SK-N-SH (cell line): ENCODE data around the gene CBS. TPM values are rescaled to one million over a fixed set of nuclear protein-coding genes. Genes with fewer than 3 reads are reported as not detected.

Experiments
- CTCF ChIA-PET: fragments of 300-600, 350-600 bp; formaldehyde crosslinking; extraction: SDS; loops from one replicate; lab custom pipeline; 2021; lab: Yijun Ruan, JAX
- POLR2A ChIA-PET: fragments of 350-600 bp; sonication (Branson Sonifier 250); formaldehyde crosslinking; extraction: SDS; loops from one replicate; lab custom pipeline; 2020; ENCODE audit warnings: antibody characterized with exemption, inconsistent platforms; lab: Yijun Ruan, JAX
- DNase-seq: peaks from one replicate; pipeline ENCODE4 v3.0.0; 2012
- H2AFZ ChIP-seq: fragments of 200-600 bp; sonication (generic); 2 replicates; pipeline ENCODE4 v1.8.1; 2016; ENCODE audit warnings: antibody characterized with exemption, mild to moderate bottlenecking, low read depth
- H3F3A ChIP-seq: fragments of 200-600 bp; sonication (generic); replicated peaks from 2 replicates; pipeline ENCODE3; 2016; ENCODE audit warnings: antibody characterized with exemption, mild to moderate bottlenecking; ENCODE audit not compliant: insufficient read depth
- H3K27ac ChIP-seq, 2 experiments: fragments of 200-500 bp in 1 of 2; fragments of 200-600 bp in 1 of 2; sonication (Bioruptor generic) in 1 of 2; sonication (generic), shearing (Covaris generic) in 1 of 2; 2 replicates each; pipeline versions ENCODE4 v1.5.1 to v1.6.1; 2014 to 2016; ENCODE audit warnings: low read depth in 2 of 2, inconsistent platforms in 1 of 2, low read length in 1 of 2, mild to moderate bottlenecking in 1 of 2, mixed read lengths in 1 of 2
- H3K27me3 ChIP-seq: fragments of 200-600 bp; sonication (generic), shearing (Covaris generic); 2 replicates; pipeline ENCODE4 v1.6.1; 2016; ENCODE audit warnings: mixed run types; ENCODE audit not compliant: insufficient read depth
- H3K36me3 ChIP-seq, 2 experiments: fragments of 200-500 bp in 1 of 2; fragments of 200-600 bp in 1 of 2; sonication (Bioruptor generic) in 1 of 2; sonication (generic) in 1 of 2; replicated peaks in 1 of 2; 2 replicates each; pipeline versions ENCODE3 to v1.5.1; 2014 to 2016; ENCODE audit warnings: low read length in 1 of 2, mild to moderate bottlenecking in 1 of 2; ENCODE audit not compliant: insufficient read depth in 2 of 2, control insufficient read depth in 1 of 2
- H3K4me1 ChIP-seq, 2 experiments: fragments of 200-500 bp in 1 of 2; fragments of 200-600 bp in 1 of 2; sonication (Bioruptor generic) in 1 of 2; sonication (generic), shearing (Covaris generic) in 1 of 2; 2 replicates each; pipeline versions ENCODE4 v1.5.1 to v1.6.1; 2014 to 2016; ENCODE audit warnings: low read depth in 1 of 2, low read length in 1 of 2, mixed run types in 1 of 2; ENCODE audit not compliant: insufficient read depth in 2 of 2, control insufficient read depth in 1 of 2
- H3K4me2 ChIP-seq: fragments of 200-600 bp; sonication (generic), shearing (Covaris generic); 2 replicates; pipeline ENCODE4 v1.6.1; 2017; ENCODE audit warnings: mixed run types
- H3K4me3 ChIP-seq, 2 experiments: fragments of 200-500 bp in 1 of 2; fragments of 200-600 bp in 1 of 2; sonication (Bioruptor generic) in 1 of 2; sonication (generic), shearing (Covaris generic) in 1 of 2; 2 replicates each; pipeline versions ENCODE4 v1.5.1 to v1.8.1; 2014 to 2016; ENCODE audit warnings: low read depth in 2 of 2, inconsistent platforms in 1 of 2, low read length in 1 of 2, mild to moderate bottlenecking in 1 of 2, mixed read lengths in 1 of 2, moderate library complexity in 1 of 2
- H3K79me2 ChIP-seq: fragments of 200-600 bp; sonication (generic); 2 replicates; pipeline ENCODE4 v1.8.1; 2017; ENCODE audit warnings: mild to moderate bottlenecking; ENCODE audit not compliant: insufficient read depth
- H3K9ac ChIP-seq: fragments of 200-600 bp; sonication (generic); 2 replicates; pipeline ENCODE4 v1.6.1; 2017; ENCODE audit warnings: mixed run types
- H3K9me2 ChIP-seq: fragments of 200-600 bp; sonication (generic); 2 replicates; pipeline ENCODE4 v1.6.1; 2017; ENCODE audit warnings: mixed run types
- H3K9me3 ChIP-seq: fragments of 200-600 bp; sonication (generic); 2 replicates; pipeline ENCODE4 v1.6.1; 2017; ENCODE audit warnings: mixed run types, mild to moderate bottlenecking, moderate library complexity
- H4K20me1 ChIP-seq: fragments of 200-600 bp; sonication (generic); 2 replicates; pipeline ENCODE4 v1.6.1; 2017; ENCODE audit warnings: mild to moderate bottlenecking, mixed run types; ENCODE audit not compliant: insufficient read depth
- CHD2 ChIP-seq: fragments of 150-350 bp; IDR thresholded peaks from 2 replicates; pipeline ENCODE4 v1.6.1; 2018; ENCODE audit warnings: low read length; ENCODE audit not compliant: partially characterized antibody
- EP300 ChIP-seq, 2 experiments: IDR thresholded peaks; 2 replicates each; pipeline versions ENCODE4 v1.4.0 to v1.6.1; 2012; ENCODE audit warnings: borderline replicate concordance in 1 of 2, low read depth in 1 of 2, low read length in 1 of 2
- EZH2phosphoT487 ChIP-seq: fragments of 200-600 bp; sonication (generic); IDR thresholded peaks from 2 replicates; pipeline ENCODE4 v1.6.1; 2017; ENCODE audit warnings: low read depth, mixed run types, mild to moderate bottlenecking, antibody characterized with exemption, moderate library complexity, borderline replicate concordance
- FOSL2 ChIP-seq: IDR thresholded peaks from 2 replicates; pipeline ENCODE4 v1.4.0; 2012; ENCODE audit warnings: low read depth, mild to moderate bottlenecking, moderate library complexity, borderline replicate concordance
- FOXM1 ChIP-seq: IDR thresholded peaks from 2 replicates; pipeline ENCODE4 v1.4.0; 2012; ENCODE audit warnings: low read depth, mild to moderate bottlenecking
- GABPA ChIP-seq: IDR thresholded peaks from 2 replicates; pipeline ENCODE4 v1.4.0; 2012; ENCODE audit warnings: low read depth, mild to moderate bottlenecking
- MXI1 ChIP-seq: IDR thresholded peaks from 2 replicates; pipeline ENCODE4 v1.6.1; 2012; ENCODE audit warnings: mild to moderate bottlenecking, low read depth, low read length, improper control_type of control experiment
- RXRA ChIP-seq: IDR thresholded peaks from 2 replicates; pipeline ENCODE4 v1.4.0; 2012; ENCODE audit warnings: low read depth, mild to moderate bottlenecking, borderline replicate concordance
- SIN3A ChIP-seq: IDR thresholded peaks from 2 replicates; pipeline ENCODE4 v1.6.1; 2012; ENCODE audit warnings: low read depth, mild to moderate bottlenecking, low read length, moderate library complexity, borderline replicate concordance
- TCF12 ChIP-seq: IDR thresholded peaks from 2 replicates; pipeline ENCODE4 v1.4.0; 2012
- USF1 ChIP-seq: IDR thresholded peaks from 2 replicates; pipeline ENCODE4 v1.4.0; 2012; ENCODE audit warnings: low read depth, borderline replicate concordance
- WGBS: methylation state at CpG from one replicate; pipeline ENCODE4 v1.1.6; 2017; ENCODE audit warnings: low lambda C conversion rate; 5-methylcytosine and 5-hydroxymethylcytosine counted together
- polyA plus RNA-seq, 3 experiments: library from polyadenylated mRNA; depleted of rRNA; stranded (reverse); fragments of >200 nt; gene quantifications; 2 replicates each; pipeline ENCODE4 v1.2.3, GENCODE V29; 2012
- TF ChIP-seq, protein P1 (sequence below): IDR thresholded peaks from 2 replicates; pipeline ENCODE4; 2012
- TF ChIP-seq, protein P2 (sequence below): fragments of 150-350 bp; IDR thresholded peaks from 2 replicates; pipeline ENCODE4 v1.6.1; 2016; ENCODE audit warnings: mild to moderate bottlenecking, low read depth, low read length

CBS gene
- polyA plus RNA-seq, 1 of the 3 experiments (the other 2 are of a cell fraction): 15.1 TPM

DNA sequence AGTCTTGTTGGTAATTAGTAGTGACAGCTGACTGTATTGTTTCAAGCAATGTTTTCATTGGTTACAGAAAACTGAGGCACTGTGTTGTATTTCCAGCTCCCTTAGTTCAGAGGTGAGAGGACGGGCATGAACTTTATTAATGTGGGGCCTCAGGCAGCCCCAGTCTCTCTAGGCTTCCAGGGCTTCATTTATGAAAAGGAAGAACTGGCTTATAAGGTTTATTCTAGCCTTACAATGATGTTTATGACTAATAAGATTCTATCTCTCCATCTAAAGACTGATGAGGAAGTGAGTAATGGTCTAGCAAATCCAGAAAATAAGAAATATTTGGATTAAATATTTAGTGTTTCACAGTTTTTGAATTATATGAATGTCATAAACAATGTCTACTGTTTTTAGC lies 41.5 kb downstream of the CBS start (continued):
- no peak for TF ChIP-seq CHD2
- TF ChIP-seq TCF12: no peak
- TF ChIP-seq, all 33 proteins: peak for 4

DNA sequence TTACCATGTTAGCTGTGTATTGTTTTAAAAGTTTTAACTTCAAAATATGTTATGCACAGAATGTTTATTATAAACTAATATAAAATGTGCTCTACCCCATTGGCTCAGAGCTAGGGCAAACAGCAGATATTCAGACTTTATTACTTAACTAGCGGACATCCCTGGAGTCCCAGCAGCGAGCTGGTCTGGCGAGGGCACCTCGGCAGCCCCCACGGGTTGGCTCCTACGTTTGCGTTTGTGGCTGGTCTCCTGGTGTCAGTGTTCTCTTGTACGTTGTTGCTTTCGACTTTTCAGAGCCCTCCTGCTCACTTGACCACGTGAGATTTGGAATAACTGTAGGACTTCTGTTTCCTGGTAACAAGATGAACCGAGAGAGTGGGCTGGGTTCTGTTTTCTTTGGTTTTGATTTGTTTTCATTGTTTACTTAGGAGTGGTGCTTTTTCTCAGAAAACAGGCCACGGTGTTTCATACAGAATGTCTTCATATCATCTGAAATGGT lies 44.5 kb downstream of the CBS start:
- ChIA-PET CTCF (interaction anchor here (1.2 kb wide), 2 partner anchors 25 to 438 kb away, joined by 3 read pairs; no protein-coding TSS in a partner anchor), POLR2A (no interaction called here)
- H3K27ac ChIP-seq: no peak overlapping the region
- no peak overlapping the region for H3K4me3 ChIP-seq
- no peak overlapping the region for H3K4me2 ChIP-seq
- H4K20me1 ChIP-seq: no peaks in the 10 kb centered on the region
- H3K36me3 ChIP-seq: peaks cover 4 to 20% of the 10 kb centered on the region in 2 experiments
- WGBS: 95% methylated on average over 12 of the region's 12 CpGs
- peaks cover 19% of the 10 kb centered on the region for H3F3A ChIP-seq
- no peak for DNase-seq
- TF ChIP-seq USF1: no peak
- TF ChIP-seq, protein P1, sequence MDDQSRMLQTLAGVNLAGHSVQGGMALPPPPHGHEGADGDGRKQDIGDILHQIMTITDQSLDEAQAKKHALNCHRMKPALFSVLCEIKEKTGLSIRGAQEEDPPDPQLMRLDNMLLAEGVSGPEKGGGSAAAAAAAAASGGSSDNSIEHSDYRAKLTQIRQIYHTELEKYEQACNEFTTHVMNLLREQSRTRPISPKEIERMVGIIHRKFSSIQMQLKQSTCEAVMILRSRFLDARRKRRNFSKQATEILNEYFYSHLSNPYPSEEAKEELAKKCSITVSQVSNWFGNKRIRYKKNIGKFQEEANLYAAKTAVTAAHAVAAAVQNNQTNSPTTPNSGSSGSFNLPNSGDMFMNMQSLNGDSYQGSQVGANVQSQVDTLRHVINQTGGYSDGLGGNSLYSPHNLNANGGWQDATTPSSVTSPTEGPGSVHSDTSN: no peak
- TF ChIP-seq, protein P2, sequence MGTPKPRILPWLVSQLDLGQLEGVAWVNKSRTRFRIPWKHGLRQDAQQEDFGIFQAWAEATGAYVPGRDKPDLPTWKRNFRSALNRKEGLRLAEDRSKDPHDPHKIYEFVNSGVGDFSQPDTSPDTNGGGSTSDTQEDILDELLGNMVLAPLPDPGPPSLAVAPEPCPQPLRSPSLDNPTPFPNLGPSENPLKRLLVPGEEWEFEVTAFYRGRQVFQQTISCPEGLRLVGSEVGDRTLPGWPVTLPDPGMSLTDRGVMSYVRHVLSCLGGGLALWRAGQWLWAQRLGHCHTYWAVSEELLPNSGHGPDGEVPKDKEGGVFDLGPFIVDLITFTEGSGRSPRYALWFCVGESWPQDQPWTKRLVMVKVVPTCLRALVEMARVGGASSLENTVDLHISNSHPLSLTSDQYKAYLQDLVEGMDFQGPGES: no peak
- TF ChIP-seq SIN3A: no peak
- no peak for TF ChIP-seq FOXM1
- H3K27me3 ChIP-seq: no peaks in the 10 kb centered on the region
- no peak overlapping the region for H3K9ac ChIP-seq
- H2AFZ ChIP-seq: no peak overlapping the region
- no peaks in the 10 kb centered on the region for H3K9me3 ChIP-seq
- no peaks in the 10 kb centered on the region for H3K79me2 ChIP-seq
- peaks cover 8 to 16% of the 10 kb centered on the region in 2 experiments for H3K4me1 ChIP-seq
- H3K9me2 ChIP-seq: no peaks in the 10 kb centered on the region

GRCh38 chr21:43029785-43030184 lies 45.9 kb downstream of the CBS start:
- CTCF ChIA-PET: no interaction called here
- Histone ChIP-seq H3K36me3 (peaks cover 7 to 20% of the 10 kb centered on the region in 2 experiments), H3F3A (peaks cover 16% of the 10 kb centered on the region), H3K79me2 (no peaks in the 10 kb centered on the region), H4K20me1 (no peaks in the 10 kb centered on the region), H3K4me2 (no peak overlapping the region), H3K27ac (no peak overlapping the region), H2AFZ (no peak overlapping the region), H3K9me3 (no peaks in the 10 kb centered on the region), H3K4me1 (peaks cover 6 to 16% of the 10 kb centered on the region in 2 experiments), H3K9me2 (no peaks in the 10 kb centered on the region), H3K9ac (no peak overlapping the region), H3K27me3 (no peaks in the 10 kb centered on the region), H3K4me3 (no peak overlapping the region)
- 85% methylated on average over 9 of the region's 13 CpGs for WGBS
- TF ChIP-seq EP300 (IDR thresholded peaks at IDR 0.05; ENCODE audit: borderline replicate concordance in 1 of 2, low read depth in 1 of 2, low read length in 1 of 2) (no peak), EZH2phosphoT487 (no peak), MXI1 (no peak), FOSL2 (no peak), GABPA (no peak), RXRA (no peak)
- POLR2A ChIA-PET: no interaction called here
- no peak for DNase-seq
